ENCODE measurements around the gene TUBA3D. TPM values are rescaled to one million over a fixed set of nuclear protein-coding genes. Genes with fewer than 3 reads are reported as not detected.
"Not testable (repeated sequence)": the region's sequence is repeated elsewhere in the genome, so short reads cannot be mapped to it uniquely, and the experiment has no call there.

TUBA3D gene
- not detected in 2 replicates for total RNA-seq (2014; rRNA removed; shearing (Covaris generic))

DNA sequence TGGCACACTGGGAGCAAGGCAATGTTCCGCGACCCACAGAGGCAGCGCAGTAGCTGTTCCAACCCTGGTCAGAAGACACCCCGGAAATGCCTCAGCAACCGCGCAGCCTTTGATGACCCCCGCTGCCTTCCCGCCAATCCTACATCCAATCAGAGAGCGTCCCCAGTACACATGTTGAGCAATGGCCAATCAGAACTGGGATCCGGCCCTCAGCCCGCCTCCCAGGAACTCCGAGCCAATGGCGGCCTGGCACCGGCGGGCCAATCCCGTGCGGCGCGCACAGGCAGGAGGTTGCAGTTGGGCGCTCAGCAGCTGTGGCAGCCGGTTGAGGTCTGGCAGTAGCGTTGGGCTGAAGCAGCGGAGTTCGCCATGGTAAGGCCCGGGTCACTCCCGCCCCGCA lies at the start of gene TUBA3D:
Gene TUBA3D (plus strand): TSS at position 289 of the 400 bp plus-strand sequence. CDS start 81 bp downstream, at position 370.
- Histone ChIP-seq H3K36me3 (no peaks in the 10 kb centered on the region), H3K4me1 (replicated peaks) (no peaks in the 10 kb centered on the region), H3K4me3 (no peak within 1 kb of the TSS), H3K27me3 (replicated peaks) (no peaks in the 10 kb centered on the region), H3K27ac (no peak within 1 kb of the TSS), H3K9me3 (replicated peaks) (no peaks in the 10 kb centered on the region)
- DNase-seq (ENCODE audit: low read depth in 1 of 2, low spot score in 2 of 2): no peak

DNA sequence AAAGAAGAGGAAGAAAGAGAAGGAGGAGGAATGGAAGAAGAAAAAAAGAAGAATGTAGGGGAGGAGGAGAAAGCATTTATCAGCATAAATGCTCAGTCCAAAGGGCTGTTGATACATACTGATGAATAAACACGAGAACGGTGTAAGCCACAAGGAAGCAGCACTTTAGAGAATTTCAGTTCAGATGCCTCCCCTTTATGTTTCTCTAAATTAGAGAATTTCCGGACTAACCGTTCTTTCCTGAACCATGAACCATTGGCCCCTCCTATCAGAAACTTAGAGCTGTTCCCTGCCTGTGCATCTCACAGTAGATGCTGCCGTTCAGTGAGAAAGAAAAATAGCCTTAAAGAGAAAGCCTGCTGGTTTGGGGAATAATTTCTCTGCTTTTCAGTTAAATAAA lies 49.2 kb upstream of the TUBA3D start:
- Histone ChIP-seq H3K9me3 (replicated peaks) (no peaks in the 10 kb centered on the region; the same call in 1 of the 2 replicates), H3K4me3 (no peak overlapping the region), H3K36me3 (no peaks in the 10 kb centered on the region), H3K4me1 (replicated peaks) (no peaks in the 10 kb centered on the region), H3K27me3 (replicated peaks) (peaks cover 51% of the 10 kb centered on the region), H3K27ac (no peak overlapping the region)
- no peak for DNase-seq (ENCODE audit: low read depth in 1 of 2, low spot score in 2 of 2)

DNA sequence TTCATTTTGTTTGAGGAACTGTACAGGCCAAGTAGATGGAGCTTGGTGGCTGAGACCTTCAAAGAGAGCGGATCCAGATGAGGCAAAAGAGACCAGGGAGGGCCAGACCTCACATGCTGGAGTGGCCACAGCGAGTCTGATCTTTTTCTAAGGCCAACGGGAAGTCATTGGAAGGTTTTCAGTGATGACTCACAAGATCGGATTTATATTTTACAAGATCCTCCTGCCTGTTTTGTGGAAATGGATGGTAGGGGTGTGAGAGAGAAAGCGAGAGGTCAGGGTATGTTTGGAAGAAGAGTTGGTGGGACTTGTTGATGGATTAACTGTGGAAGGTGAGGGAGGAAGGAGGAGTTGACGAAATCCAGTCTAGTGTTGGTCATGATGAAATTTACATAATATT lies 44.6 kb upstream of the TUBA3D start:
- H3K9me3 ChIP-seq (replicated peaks): no peaks in the 10 kb centered on the region; the same call in 1 of the 2 replicates
- H3K36me3 ChIP-seq: no peaks in the 10 kb centered on the region
- H3K27me3 ChIP-seq (replicated peaks): peaks cover 34% of the 10 kb centered on the region
- no peak for DNase-seq (ENCODE audit: low read depth in 1 of 2, low spot score in 2 of 2)
- H3K27ac ChIP-seq: no peak overlapping the region
- H3K4me1 ChIP-seq (replicated peaks): no peaks in the 10 kb centered on the region
- H3K4me3 ChIP-seq: no peak overlapping the region

DNA sequence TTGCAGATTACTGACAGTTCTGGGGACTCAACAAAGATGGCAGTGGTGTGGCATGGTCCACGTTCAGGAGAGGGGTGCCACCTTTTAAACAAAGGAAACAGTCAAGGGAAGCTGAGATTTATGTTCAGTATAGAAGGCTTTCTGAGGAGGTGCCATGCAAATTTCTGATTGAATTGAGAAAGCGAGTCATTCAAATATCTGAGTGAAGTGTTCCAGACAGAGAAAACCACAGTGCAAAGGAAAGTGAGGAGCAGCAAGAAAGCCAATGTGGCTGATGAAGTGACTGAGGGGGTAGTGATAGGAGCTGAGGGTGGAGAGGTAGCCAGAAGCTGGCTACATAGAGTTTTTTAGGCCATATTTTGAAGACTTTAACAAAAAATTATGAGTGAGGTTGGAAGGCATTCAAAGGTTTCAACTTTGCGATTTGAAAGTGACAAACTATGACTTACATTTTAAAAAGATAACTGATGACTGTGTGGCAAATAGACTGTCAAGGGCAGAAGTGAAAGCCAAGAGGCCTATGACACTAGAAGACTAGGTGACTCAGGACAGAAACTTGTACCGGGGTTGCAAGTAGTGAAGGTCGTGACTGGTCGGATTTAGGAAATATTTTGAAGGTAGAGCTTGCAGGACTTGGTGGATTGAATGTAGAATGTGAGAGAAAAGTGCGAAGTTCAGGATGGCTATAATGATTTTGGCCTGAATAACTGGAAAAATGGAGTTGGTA lies 35.0 kb upstream of the TUBA3D start:
- DNase-seq (ENCODE audit: low read depth in 1 of 2, low spot score in 2 of 2); H3K4me1 ChIP-seq (replicated peaks); H3K36me3 ChIP-seq; H3K4me3 ChIP-seq; H3K9me3 ChIP-seq (replicated peaks); H3K27me3 ChIP-seq (replicated peaks); H3K27ac ChIP-seq: not testable (repeated sequence)

DNA sequence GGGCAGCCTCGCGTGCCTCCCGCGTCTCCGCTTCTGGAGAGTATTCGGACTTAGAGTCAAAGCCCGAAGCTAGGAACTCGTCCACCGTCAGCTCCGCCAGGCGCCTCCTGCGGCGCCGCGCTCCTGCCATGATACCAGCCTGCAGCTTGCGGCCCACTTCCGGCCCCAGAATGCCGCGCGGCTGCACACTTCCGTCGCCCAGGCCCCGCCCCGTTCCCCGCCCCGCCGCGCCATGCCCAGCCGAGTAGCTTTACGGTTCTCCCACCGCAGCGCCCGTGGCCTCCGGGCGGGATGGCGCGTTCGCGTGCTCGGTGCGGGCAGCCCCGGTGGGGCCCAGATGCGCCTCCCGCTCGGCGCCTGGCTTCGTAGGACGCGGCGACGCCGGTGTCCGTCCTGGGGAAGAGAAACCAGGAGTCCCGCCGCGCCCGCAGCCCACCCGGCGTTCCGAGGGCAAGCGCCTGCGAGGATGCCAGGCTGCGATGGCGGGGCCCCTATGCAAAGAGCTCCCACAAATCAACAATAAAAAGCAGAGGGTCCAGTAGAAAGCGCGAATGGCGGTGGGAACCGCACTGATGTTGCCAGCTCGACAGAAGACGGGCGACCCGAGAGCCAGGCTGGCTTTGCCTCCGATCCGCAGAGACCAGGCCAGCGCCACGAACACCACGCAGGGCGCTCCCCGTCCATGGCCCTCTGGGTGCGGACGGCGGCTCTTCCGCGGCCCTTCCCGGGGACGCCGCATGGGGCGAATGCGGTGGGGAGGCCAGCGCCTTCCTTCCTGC lies 31.0 kb upstream of the TUBA3D start:
- H3K9me3 ChIP-seq (replicated peaks); H3K36me3 ChIP-seq; H3K4me3 ChIP-seq; H3K27me3 ChIP-seq (replicated peaks); H3K4me1 ChIP-seq (replicated peaks); DNase-seq (ENCODE audit: low read depth in 1 of 2, low spot score in 2 of 2); H3K27ac ChIP-seq: not testable (repeated sequence)

DNA sequence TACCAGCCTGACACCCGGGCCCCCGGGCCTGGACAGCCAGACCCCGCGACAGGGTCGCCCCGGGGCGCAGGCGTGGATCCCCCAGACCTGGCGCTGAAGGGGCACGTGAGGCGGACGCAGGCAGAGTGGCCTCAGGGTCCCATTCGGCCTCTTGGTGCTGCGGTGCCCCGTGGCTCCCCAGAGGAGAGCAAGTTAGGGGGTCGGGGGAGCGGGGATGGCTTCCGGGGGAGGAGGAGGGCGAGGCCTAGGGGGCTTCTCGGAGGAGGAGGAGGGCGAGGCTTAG lies 30.5 kb upstream of the TUBA3D start:
- H3K4me1 ChIP-seq (replicated peaks); H3K27me3 ChIP-seq (replicated peaks); H3K36me3 ChIP-seq; H3K4me3 ChIP-seq; DNase-seq (ENCODE audit: low read depth in 1 of 2, low spot score in 2 of 2); H3K9me3 ChIP-seq (replicated peaks); H3K27ac ChIP-seq: not testable (repeated sequence)

DNA sequence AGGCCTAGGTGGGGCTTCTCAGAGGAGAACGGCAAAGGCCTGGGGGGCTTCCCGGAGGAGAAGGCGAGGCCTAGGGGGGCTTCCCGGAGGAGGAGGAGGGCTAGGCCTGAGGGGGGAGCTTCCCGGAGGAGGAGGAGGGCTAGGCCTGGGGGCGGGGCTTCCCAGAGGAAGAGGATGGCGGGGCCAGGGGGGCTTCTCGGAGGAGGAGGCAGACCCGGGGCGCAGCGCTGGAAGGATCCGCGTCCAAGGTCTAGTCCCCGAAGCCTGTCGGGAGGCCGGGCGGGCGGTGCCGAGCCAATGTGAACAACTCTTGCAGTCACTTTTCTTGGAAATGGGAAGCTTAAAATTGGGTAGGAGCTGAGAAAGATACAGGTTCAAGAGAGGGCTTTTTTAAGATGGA lies 30.0 kb upstream of the TUBA3D start:
- no peak for DNase-seq (ENCODE audit: low read depth in 1 of 2, low spot score in 2 of 2)
- Histone ChIP-seq H3K4me1 (replicated peaks) (no peaks in the 10 kb centered on the region), H3K27ac (no peak overlapping the region), H3K27me3 (replicated peaks) (no peaks in the 10 kb centered on the region), H3K9me3 (replicated peaks) (no peaks in the 10 kb centered on the region), H3K36me3 (no peaks in the 10 kb centered on the region), H3K4me3 (no peak overlapping the region)

DNA sequence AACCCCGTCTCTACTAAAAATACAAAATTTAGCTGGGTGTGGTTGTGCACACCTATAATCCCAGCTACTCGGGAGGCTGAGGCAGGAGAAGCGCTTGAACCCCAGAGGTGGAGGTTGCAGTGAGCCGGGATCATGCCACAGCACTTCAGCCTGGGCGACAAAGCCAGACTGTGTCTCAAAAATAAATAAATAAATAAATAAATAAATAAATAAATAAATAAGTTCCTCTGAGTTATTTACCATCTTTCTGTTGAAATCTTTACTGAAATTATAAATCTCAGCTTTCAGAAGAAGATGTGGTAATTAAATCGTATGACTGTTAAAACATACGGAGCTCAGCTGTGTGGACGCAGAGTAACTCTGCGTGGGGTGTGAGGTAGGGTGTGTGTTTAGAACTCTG lies 27.9 kb upstream of the TUBA3D start:
- not testable (repeated sequence) for H3K36me3 ChIP-seq; H3K9me3 ChIP-seq (replicated peaks); H3K4me3 ChIP-seq; H3K27ac ChIP-seq; H3K27me3 ChIP-seq (replicated peaks); H3K4me1 ChIP-seq (replicated peaks); DNase-seq (ENCODE audit: low read depth in 1 of 2, low spot score in 2 of 2)

DNA sequence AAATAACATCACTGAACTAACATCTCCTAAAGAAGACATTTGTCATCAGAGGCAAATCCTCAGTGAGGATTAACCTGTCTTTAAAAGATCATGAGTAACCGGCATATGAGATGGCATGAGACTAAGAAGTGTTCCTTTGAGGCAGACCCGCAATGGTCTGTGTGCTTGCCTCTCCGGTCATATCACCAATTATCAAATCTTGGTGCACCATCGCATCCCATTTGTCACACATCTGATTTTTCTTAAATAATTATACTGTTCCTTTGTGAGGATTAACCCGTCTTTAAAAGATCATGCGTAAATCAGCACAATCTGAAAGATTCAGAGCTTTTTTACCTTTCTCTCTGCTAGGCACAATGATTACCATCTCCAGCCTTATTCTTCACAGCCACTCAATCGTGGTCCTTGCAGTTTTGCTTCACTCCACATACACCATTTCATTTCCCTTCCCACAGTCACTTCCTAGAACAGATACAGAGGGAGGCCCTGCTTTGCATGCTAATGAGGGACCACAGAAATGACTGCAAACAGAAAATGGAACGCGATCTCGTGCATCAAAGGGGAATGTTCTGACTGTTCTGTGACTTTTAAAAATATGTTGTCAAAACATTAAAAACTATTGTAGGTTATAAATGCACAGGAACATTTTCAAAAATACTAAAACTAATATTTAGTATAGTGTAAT lies 24.5 kb upstream of the TUBA3D start:
- H3K4me1 ChIP-seq (replicated peaks); H3K27ac ChIP-seq; H3K9me3 ChIP-seq (replicated peaks); H3K4me3 ChIP-seq; H3K27me3 ChIP-seq (replicated peaks); H3K36me3 ChIP-seq; DNase-seq (ENCODE audit: low read depth in 1 of 2, low spot score in 2 of 2): not testable (repeated sequence)

DNA sequence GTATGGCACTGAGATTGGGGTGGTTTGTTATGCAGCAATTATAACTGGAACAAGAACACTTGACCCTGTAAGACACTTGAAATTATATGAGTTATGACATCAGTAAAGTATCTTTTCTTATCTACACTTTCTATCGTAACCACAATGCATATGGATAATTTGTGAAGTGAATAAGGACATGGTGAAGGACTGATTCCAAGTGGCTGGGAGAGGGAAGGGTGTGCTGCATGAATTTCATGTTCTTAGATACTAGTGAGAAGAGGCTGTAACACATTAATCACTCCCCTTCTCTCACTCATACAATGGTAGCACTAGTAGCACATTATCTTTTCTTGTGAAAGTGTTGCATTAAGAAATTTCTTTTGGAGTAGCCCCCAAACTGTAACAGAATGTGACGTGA lies 21.0 kb upstream of the TUBA3D start:
- not testable (repeated sequence) for H3K27ac ChIP-seq; H3K36me3 ChIP-seq; H3K27me3 ChIP-seq (replicated peaks); H3K4me3 ChIP-seq; H3K4me1 ChIP-seq (replicated peaks); H3K9me3 ChIP-seq (replicated peaks); DNase-seq (ENCODE audit: low read depth in 1 of 2, low spot score in 2 of 2)

DNA sequence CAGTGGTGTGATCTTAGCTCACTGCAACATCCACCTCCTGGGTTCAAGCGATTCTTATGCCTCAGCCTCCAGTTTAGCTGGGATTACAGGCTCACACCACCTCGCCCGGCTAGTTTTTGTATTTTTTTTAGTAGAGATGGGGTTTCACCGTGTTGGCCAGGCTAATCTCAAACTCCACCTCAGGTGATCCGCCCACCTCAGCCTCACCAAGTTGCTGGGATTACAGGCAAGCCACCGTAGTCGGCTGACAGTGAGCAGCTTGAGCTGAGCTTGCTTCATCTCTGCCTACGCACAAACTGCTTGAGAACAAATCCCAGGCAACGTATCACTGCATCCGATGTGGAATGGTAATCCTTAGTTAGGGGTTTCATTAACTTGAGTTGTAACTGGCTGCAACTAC lies 8.2 kb upstream of the TUBA3D start:
- not testable (repeated sequence) for H3K27ac ChIP-seq; DNase-seq (ENCODE audit: low read depth in 1 of 2, low spot score in 2 of 2); H3K36me3 ChIP-seq; H3K27me3 ChIP-seq (replicated peaks); H3K4me1 ChIP-seq (replicated peaks); H3K9me3 ChIP-seq (replicated peaks); H3K4me3 ChIP-seq

DNA sequence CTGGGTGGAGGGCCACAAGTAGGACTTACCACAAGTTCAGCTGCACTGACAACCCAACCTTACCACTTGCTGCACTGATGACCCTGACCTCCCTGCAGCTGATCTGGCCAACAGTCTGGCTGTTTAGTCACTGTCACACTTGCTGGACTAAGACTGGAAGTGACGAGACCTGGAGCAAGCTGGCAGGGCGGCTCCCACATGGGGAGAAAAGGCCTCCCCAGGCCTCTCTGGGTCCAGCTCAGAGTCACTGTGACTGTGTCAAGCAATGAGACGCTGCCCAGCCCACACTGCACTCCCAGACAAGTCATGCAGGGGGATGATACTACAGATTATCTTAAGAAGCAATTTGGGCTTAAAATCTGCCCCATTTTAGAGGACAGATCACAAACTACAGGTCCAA lies 5.0 kb upstream of the TUBA3D start:
- H3K4me3 ChIP-seq; H3K27ac ChIP-seq; DNase-seq (ENCODE audit: low read depth in 1 of 2, low spot score in 2 of 2); H3K36me3 ChIP-seq; H3K9me3 ChIP-seq (replicated peaks); H3K4me1 ChIP-seq (replicated peaks); H3K27me3 ChIP-seq (replicated peaks): not testable (repeated sequence)

DNA sequence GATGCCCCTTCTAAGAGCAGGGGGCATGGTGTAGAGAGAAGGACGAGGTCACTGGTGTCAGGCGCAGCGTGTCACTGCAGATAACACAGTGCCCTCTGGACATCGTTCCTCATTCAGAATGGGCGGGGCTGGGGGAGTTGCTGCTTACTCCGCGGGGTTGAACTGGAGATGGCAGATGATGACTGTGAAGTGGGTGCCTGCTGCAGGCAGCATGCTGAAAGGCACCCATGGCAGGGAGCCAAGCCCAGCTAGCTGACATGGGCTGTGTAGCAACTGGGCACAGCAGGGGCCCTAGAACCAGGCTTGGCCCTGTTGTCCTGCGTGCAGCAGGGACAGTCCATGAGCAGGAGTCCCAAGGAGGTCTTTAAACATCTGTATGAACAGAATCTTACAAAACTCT lies 4.3 kb upstream of the TUBA3D start:
- H3K27ac ChIP-seq; H3K4me1 ChIP-seq (replicated peaks); DNase-seq (ENCODE audit: low read depth in 1 of 2, low spot score in 2 of 2); H3K27me3 ChIP-seq (replicated peaks); H3K9me3 ChIP-seq (replicated peaks); H3K4me3 ChIP-seq; H3K36me3 ChIP-seq: not testable (repeated sequence)

DNA sequence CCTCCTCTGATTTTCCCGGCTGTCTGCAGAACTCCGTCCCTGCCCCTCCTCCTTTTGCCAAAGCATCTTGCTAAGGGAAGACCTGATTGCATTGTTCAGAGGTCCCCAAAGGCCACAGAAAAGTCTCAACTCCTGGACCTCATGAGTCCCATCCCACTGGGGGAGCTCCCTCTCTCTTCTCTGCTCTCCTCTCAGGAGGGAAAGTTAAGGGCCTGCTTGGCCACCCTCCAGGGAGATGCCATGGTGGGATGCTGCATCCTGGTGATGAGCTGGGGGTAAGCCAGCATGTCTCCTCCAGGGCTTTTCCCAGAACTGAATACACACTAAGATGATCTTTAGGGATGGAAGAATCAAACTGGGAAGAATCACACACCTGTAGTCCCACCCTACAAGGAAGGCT lies 2.7 kb upstream of the TUBA3D start:
- H3K9me3 ChIP-seq (replicated peaks); H3K4me1 ChIP-seq (replicated peaks); H3K27me3 ChIP-seq (replicated peaks); DNase-seq (ENCODE audit: low read depth in 1 of 2, low spot score in 2 of 2); H3K27ac ChIP-seq; H3K4me3 ChIP-seq; H3K36me3 ChIP-seq: not testable (repeated sequence)

All from SJSA1 (cell line).